Stimulated activated CD8-positive, alpha-beta memory T cell treated with anti-CD3 and anti-CD28 coated beads, Interleukin-15, amount 100 ng/mL, for 24 hours (primary cell): ENCODE results near the gene CCL7.

Source experiments
- DNase-seq: peaks from one replicate; pipeline ENCODE4 v3.0.0-alpha.2; 2020; ENCODE audit warnings: low read depth

CCL7 gene

DNA sequence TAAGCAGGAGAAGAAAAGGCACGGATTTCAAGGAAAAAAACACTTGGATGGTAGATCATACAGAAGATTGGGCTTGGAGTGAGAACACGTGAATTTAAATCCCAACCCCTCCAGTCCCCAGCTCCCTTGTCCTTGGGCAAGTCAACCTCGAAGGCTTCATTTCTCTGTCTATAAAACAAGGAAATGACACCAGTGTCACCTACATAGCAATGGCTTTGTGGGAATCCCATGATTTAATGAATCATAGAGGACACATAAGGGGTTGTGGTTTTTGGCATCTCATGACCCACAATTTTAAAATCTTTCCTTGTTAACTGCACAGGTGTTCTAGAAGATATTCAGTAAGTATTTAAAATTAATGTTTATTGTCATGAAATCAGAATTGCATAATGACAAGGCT is 23.1 kb upstream of the CCL7 start:
- DNase-seq: no peak

DNA sequence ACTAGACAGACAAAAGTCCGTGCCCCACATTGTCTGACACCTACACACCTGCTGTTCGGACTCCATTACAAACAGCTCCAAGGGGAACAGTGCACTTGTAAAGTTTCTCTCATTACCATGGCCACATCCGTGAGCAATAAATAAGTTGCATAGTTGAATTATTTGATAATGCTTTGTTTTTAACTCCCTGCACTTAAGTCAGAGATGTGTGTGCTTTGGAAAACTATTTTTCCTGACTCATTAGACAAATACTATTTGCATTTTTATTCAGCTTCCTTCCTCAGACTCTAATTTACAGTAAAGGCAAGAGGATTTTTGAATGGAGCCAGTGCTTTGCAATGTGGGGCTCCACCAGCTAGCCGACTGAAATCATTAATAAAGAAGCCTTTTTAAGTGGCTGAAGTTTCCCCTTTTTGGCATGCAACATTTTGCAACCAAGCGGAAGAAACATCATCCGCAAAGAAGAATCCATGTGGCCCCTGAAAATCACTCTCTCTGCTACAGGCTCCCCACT is 21.5 kb upstream of the CCL7 start:
- no peak for DNase-seq

DNA sequence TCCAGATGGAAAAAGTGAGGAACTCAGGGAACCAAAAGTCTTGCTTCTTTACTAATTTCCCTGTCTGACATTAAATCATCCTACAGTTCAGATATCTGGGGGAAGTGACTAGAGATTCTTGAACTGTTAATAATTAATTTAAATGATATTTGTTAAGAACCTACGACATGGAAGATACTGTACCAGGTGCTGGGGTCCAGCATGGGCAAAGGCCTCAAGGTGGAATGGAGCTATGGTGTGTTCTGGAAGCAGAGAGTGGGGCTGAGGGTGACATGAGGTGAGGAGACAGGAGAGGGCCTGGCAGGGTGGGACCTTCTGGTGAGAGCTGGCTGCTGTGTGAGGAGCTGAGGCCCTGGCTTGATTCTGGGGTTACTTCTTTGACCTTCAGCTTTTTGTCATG is 21.0 kb upstream of the CCL7 start:
- DNase-seq: no peak

DNA sequence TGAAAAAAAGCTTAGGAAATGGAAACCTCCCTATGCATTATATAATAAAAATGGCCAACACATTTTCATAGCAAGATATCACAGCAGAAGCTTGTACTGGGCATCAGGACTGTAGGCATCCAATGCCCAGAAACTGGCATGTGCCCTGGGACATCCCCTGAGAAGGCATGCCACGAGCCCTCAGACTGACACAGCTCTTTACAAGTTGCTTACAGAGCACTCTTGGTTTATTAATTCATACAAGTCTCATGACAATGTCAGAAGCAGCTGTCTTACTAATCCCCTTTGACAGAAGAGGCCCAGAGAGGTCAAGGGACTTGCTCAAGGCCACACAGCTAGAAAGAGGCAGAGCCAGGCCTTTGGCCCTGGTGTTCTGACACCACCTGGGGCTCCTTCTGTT is 20.5 kb upstream of the CCL7 start:
- DNase-seq: no peak

DNA sequence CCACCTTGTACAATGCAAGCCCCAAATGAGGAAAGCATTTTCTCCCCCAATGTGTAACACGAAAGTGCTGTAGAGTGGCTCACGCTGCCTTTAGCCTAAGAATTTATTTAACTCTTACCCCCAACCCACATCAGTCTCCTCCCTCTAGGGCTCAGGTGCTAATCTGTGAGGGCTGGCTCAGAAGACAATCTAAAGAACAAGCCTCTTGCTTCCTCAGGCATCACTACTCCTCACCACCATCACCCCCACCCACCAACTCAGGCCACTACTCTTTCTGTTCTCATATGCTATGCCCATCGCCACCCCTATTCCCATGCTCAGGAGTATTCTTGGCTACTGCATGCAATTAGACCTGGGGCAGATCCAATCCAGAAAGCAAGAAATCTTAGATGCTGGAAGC is 18.8 kb upstream of the CCL7 start:
- no peak for DNase-seq

DNA sequence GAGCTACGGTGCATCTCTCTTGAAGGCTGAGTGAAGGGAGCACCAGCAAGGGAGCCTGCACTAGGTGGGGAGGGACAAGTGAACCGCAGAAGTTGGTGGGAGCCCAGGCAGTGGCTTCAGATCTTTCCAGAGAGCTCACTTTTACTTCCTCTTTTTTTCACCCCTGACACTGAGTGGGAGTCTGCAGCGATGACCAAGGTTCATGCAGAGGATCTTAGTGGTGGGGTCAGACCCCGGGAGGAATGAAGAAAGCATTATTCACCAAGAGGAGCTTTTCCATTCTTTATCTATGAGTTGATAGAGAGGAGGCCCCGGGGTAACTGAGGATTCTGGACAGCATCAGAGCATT is 18.0 kb upstream of the CCL7 start:
- no peak for DNase-seq

DNA sequence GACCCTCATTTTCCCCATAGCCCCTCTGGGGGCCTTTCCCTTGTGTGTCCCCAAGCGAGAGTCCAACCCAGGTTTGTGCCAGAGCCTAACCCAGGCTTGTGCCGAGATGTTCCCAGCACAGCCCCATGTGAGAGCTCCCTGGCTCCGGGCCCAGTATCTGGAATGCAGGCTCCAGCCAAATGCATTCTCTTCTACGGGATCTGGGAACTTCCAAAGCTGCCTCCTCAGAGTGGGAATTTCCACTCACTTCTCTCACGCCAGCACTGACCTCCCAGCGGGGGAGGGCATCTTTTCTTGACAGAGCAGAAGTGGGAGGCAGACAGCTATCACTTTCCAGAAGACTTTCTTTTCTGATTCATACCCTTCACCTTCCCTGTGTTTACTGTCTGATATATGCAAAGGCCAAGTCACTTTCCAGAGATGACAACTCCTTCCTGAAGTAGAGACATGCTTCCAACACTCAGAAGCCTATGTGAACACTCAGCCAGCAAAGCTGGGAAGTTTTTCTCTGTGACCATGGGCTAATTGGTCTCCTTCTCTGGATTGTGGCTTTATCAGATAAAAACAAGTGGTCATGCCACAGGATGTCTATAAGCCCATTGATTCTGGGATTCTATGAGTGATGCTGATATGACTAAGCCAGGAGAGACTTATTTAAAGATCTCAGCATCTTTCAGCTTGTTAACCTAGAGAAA is 17.4 kb upstream of the CCL7 start:
- DNase-seq: no peak

DNA sequence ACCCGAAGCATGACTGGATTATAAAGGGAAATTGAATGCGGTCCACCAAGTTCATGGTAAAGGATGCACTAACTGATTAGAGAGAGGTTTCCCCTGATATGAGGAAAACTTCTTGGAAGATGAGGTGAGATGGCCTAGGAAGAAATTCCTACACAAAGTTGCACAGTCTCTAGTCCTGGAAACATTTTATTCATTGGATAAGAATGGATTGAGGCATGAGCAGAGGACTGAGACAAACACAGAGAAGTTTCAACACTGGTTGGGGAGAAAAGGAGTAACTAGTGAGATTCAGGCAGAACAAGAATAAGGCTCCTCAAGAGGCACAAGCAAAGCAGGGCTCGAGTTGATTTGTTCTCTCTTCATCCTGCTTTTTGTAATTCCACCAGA is 16.9 kb upstream of the CCL7 start:
- DNase-seq: no peak

DNA sequence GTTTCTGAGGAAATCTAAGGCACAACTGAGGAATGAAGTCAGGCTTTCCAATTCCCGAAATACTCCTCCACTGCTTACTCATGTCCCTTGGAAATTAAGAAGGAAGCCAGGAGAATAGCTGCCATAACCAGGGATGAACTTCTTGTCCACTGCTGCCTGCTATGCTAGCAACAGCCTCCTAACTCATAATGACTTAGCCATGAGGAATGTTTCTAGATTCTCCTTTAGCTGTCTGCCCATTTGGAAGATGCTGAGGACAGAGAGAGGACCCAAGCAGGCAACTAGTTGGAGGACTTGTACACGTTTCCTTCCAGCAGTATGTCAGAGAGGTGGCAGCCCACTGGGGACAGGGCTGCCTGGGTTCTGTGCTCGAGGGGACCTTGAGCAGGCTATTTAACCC is 15.9 kb upstream of the CCL7 start:
- DNase-seq: no peak

DNA sequence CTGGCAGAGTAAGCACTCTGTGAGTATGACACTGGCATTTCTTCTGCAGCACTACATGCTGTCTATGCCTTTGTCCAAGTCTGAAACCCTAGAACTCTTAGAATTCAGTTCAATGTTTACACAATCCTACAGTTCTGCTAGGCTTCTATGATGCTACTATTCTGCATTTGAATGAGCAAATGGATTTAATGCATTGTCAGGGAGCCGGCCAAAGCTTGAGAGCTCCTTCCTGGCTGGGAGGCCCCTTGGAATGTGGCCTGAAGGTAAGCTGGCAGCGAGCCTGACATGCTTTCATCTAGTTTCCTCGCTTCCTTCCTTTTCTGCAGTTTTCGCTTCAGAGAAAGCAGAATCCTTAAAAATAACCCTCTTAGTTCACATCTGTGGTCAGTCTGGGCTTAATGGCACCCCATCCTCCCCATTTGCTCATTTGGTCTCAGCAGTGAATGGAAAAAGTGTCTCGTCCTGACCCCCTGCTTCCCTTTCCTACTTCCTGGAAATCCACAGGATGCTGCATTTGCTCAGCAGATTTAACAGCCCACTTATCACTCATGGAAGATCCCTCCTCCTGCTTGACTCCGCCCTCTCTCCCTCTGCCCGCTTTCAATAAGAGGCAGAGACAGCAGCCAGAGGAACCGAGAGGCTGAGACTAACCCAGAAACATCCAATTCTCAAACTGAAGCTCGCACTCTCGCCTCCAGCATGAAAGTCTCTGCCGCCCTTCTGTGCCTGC is 15.2 kb upstream of the CCL7 start, which contains the start of gene CCL2:
Gene CCL2, plus strand, starts transcription at position 635 of the 730 bp plus-strand sequence. Its CDS starts 65 bp downstream, at position 700.
- DNase-seq: no peak

DNA sequence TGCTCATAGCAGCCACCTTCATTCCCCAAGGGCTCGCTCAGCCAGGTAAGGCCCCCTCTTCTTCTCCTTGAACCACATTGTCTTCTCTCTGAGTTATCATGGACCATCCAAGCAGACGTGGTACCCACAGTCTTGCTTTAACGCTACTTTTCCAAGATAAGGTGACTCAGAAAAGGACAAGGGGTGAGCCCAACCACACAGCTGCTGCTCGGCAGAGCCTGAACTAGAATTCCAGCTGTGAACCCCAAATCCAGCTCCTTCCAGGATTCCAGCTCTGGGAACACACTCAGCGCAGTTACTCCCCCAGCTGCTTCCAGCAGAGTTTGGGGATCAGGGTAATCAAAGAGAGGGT is 14.7 kb upstream of the CCL7 start:
- no peak for DNase-seq

DNA sequence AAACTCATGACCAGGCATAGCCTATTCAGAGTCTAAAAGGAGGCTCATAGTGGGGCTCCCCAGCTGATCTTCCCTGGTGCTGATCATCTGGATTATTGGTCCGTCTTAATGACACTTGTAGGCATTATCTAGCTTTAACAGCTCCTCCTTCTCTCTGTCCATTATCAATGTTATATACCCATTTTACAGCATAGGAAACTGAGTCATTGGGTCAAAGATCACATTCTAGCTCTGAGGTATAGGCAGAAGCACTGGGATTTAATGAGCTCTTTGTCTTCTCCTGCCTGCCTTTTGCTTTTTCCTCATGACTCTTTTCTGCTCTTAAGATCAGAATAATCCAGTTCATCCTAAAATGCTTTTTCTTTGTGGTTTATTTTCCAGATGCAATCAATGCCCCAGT is 14.2 kb upstream of the CCL7 start:
- DNase-seq: no peak

DNA sequence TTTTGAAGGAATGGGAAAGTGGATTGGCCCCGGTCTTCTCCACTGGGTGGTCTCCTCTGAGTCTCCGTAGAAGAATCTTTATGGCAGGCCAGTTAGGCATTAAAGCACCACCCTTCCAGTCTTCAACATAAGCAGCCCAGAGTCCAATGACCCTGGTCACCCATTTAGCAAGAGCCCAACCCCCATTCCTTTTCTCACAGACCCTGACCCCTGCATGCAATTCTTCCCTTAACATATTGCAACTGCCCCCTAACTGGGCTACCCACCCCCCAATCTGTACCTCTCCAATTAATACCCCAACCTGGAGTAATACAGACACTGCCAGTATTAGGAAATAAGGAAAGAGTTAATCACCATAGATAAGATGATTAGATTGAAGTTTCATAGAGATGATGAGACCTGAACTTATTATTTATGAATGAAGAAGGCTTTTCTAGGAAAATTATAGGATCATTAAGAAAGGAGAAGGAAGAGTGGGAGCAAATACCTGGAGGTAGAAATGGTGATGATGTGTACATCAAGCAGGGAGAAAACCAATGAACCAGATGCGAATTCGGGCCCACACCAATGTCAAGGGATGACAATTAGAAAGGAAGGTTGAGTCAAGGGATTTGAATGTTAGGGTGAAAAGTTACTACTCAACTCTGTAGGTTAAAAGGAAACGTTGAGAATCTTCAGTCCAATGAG is 12.6 kb upstream of the CCL7 start:
- DNase-seq: no peak

DNA sequence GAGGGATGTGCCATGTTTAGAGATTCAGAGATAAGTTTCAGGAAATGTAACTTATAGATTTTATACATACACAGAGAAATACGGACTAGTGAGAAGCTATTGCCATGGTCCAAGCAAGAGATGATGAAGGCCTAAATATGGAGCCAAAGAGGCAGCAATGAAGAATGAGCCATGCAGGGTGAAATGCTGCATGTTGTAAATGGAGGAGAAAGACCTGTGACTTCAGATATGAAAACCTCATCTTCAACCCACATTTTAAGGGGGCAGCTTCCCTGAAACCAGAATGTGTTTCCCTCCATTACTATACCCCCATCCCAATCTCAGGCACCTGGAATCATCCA is 12.1 kb upstream of the CCL7 start:
- DNase-seq: no peak

DNA sequence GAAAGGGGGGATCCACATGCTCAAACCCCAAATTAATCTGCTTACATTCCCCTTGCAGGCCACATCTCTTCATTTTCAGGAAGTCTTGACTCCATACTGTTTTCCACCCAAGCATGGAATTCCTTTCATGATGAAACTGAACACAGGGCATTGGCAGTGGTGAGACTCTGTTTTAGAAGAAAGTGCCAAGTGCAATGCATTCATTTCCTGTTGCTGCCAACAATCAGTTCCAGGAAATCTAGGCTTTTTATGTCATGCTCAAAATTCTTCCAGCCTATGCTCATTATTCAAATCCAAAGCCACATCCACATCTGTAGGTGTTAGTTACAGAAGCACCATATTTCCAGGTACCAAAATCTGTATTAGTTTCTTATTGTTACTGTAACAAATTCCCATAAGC is 10.9 kb upstream of the CCL7 start:
- no peak for DNase-seq

DNA sequence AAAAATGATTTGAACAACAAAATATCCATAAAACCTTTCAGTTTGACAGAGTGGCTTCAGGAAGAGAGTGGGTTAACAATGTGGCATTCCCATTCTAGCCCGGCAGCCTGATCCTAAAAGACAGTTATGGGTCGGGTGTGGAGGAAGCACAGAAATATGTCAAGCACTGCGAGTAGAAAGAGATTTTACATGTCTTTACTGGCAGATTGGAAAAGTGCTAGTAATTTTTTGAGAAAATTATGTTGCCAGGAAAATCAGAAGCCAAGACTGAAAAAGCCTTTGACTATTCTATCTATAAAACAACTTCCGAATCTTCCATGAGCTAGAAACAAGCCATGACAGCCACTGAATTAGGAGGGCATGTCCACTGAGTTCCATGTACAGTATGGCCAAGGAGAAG is 9.2 kb upstream of the CCL7 start:
- DNase-seq: no peak

DNA sequence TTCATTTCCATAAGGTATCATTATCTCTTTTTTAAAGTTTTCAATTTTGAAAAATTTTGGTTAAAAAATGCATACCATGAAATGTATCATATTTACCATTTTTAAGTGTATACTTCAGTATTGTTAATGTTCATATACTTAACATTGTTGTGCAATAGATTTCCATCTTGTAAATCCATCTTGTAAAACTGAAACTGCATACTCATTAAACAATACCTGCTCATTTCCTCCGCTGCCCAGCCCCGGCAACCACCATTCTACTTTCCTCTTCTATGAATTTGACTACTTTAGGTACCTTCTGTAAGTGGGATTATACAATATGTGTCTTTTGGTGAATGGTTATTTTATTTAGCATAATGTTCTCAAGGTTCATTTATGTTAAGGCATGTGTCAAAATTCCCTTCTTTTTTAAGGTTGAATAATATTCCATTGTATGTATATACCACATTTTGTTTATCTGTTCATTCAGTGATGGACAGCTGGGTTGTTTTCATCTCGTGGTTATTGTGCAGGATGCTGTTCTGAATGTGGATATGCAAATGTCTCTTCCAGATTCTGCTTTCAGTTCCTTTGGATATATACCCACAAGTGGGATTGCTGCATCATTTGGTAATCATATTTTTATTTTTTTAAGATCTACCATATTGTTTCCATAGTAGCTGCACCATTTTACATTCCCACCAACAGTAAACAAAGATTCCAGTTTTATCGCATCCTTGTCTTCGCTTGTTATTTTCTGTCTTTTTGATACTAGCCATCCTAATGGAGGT is 8.3 kb upstream of the CCL7 start:
- no peak for DNase-seq

DNA sequence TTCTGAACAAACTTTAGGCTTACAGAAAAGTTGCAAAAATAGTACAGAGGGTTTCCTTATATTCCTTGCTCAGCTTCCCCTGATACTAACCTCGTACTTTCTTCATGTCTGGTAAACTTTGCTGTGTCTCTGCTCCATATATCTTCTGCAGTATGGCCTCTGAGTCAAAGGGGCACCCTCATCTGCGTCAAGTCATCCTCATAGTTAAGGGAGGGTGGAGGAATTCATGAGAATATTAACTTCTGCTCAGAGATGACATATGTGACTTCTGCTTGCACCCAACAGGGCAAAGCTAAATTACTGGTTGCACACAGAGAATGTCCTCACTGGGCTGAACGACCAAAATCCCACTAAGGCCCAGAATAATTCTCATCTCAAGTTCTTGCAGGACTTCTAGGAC is 4.3 kb upstream of the CCL7 start:
- no peak for DNase-seq

DNA sequence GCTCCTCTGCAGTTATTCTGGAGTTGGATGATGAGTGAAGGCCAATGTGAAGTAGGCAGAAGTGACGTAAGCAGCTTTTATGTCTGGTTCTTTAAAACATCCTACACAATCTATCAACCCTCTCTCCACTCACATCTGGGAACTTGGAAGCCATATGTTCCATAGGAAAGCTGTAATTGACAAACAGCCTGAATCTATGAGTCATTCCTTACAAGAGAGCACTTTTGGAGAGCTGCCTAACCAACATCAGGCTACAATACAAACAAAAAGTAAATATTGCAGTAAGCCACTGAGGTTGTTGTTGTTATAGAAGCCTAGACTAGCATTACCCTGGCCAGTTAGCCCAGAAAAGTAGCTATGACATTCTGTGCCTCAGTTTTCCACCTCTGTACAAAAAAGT is 5.9 kb downstream of the CCL7 start:
- DNase-seq: no peak

DNA sequence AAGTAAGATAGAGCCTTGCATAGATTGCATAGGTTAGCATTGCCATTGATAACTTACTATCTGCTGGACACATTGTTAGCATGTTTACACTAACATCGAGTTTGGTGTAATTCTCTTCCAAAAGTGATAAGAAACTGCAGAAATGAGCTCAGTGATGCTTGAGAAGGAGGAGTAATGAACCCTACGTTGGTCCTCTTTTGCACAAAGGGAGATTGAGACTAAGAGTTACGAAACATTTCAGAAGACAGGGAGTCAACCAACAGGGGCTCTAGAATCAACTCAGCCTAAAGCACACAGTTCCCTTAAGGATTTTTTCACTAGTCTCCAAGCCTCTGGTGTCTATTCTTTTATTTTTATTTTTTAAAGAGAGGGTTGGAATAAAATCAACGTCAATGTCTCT is 6.8 kb downstream of the CCL7 start:
- no peak for DNase-seq

DNA sequence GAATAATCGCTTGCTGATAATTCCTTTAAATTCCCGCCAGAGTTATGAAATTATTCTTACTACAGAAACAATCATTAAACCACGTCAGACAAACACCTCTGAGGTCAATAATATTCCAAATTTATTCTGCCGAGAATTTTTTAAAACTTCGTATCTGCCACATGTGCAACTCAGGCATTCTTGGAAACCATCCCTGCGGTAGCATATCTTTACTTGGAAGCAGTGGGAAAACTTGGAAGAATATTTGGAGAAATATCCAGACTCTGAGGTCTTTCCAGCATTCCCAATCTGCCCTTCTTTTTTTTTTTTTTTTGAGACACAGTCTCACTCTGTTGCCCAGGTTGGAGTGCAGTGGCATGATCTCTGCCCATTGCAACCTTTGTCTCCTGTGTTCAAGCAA is 13.6 kb downstream of the CCL7 start:
- DNase-seq: no peak

DNA sequence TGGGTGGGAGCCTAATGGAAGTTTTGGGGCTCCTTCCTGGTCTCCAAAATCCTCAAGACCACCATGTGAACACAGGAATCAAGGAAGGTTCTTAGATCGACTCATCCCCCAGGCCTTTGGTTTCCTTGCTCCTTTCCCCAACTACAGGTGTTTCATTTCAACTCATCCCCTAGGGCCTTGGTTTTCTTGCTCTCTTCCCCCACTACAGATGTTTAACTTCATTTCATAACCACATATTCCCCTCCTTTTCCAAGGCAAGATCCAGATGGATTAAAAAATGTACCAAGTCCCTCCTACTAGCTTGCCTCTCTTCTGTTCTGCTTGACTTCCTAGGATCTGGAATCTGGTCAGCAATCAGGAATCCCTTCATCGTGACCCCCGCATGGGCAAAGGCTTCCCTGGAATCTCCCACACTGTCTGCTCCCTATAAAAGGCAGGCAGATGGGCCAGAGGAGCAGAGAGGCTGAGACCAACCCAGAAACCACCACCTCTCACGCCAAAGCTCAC is 15.3 kb downstream of the CCL7 start, which contains the start of gene CCL11:
Gene CCL11, plus strand, starts transcription at position 457 of the 507 bp plus-strand sequence. CDS start 67 bp downstream, outside the sequence.
- DNase-seq: no peak
